Measurements from ENCODE around the gene AFF3.

Gene AFF3

GRCh38 chr2:99635710-99636109 lies 506.7 kb downstream of the AFF3 start:
- POLR2A ChIA-PET, result no interaction called here
- CTCF ChIA-PET, result no interaction called here
- TF ChIP-seq CTCF (IDR thresholded peaks at IDR 0.05; ENCODE audit: control extremely low read depth, extremely low read depth, low read depth, missing control alignments), result no peak
- no peak for DNase-seq (ENCODE audit: extremely low spot score)

DNA sequence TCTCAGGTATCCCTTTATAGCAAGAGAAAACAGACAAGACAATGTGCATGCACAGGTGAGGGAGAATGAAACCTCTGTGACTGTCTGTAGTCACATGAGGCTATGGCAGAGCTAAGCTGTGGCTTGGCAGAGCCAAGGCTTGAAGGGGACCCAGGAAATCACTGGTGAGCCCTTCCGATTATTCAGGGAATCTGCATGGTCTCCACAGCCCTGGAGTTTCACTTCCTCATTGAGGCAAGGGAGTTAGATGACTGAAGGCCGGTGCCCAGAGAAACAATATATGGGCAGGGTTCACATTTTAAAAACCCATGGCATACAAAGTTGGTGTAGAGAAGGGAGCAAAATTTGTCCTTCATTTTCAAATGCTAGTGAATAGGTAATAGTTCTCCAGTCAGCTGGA lies 508.2 kb downstream of the AFF3 start:
- no peak for TF ChIP-seq CTCF (IDR thresholded peaks at IDR 0.05; ENCODE audit: control extremely low read depth, extremely low read depth, low read depth, missing control alignments)
- ChIA-PET POLR2A (no interaction called here), CTCF (interaction anchor here (1.2 kb wide), 1 partner anchor 75 kb away, joined by 3 read pairs; no protein-coding TSS in a partner anchor)
- no peak for DNase-seq (ENCODE audit: extremely low spot score)

- CTCF ChIA-PET, result interaction anchor here (1.6 kb wide), 1 partner anchor 16 kb away, joined by 3 read pairs; no protein-coding TSS in a partner anchor
- no peak for TF ChIP-seq CTCF (IDR thresholded peaks at IDR 0.05; ENCODE audit: control extremely low read depth, extremely low read depth, low read depth, missing control alignments)
- POLR2A ChIA-PET, result no interaction called here
- no peak for DNase-seq (ENCODE audit: extremely low spot score)
These were observed 510.7 kb downstream of the AFF3 start for GRCh38 chr2:99631700-99632099.

DNA sequence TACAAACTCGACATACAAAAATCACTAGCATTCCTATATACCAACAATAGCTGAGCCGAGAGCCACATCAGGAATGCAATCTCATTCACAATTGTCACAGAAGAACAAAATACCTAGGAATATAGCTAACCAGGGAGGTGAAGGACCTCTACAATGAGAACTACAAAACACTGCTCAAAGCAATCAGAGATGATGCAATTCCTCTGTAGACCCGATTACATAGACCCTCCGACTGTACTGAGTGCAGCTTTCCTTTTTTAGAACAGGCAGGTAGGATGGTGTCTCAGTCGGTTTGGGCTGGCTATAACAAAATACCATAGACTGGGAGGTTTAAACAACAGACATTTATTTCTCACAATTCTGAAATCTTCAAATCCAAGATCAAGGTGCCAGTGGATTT lies 513.1 kb downstream of the AFF3 start:
- TF ChIP-seq CTCF (IDR thresholded peaks at IDR 0.05; ENCODE audit: control extremely low read depth, extremely low read depth, low read depth, missing control alignments), result no peak
- POLR2A ChIA-PET, result no interaction called here
- DNase-seq (ENCODE audit: extremely low spot score), result no peak
- CTCF ChIA-PET, result interaction anchor here (1.3 kb wide), 1 partner anchor 70 kb away, joined by 4 read pairs; no protein-coding TSS in a partner anchor

GRCh38 chr2:99626158-99626557 lies 516.2 kb downstream of the AFF3 start:
- no peak for TF ChIP-seq CTCF (IDR thresholded peaks at IDR 0.05; ENCODE audit: control extremely low read depth, extremely low read depth, low read depth, missing control alignments)
- DNase-seq (ENCODE audit: extremely low spot score), result no peak
- ChIA-PET CTCF (interaction anchor here (1.1 kb wide), 1 partner anchor 67 kb away, joined by 4 read pairs; no protein-coding TSS in a partner anchor), POLR2A (no interaction called here)

GRCh38 chr2:99624677-99625076 lies 517.7 kb downstream of the AFF3 start:
- CTCF ChIA-PET, result interaction anchor here (1.1 kb wide), 1 partner anchor 16 kb away, joined by 3 read pairs; no protein-coding TSS in a partner anchor
- DNase-seq (ENCODE audit: extremely low spot score), result no peak
- POLR2A ChIA-PET, result no interaction called here
- TF ChIP-seq CTCF (IDR thresholded peaks at IDR 0.05; ENCODE audit: control extremely low read depth, extremely low read depth, low read depth, missing control alignments), result no peak

GRCh38 chr2:99623613-99624012 lies 518.8 kb downstream of the AFF3 start:
- ChIA-PET POLR2A (no interaction called here), CTCF (interaction anchor here (1.1 kb wide), 1 partner anchor 17 kb away, joined by 3 read pairs; no protein-coding TSS in a partner anchor)
- TF ChIP-seq CTCF (IDR thresholded peaks at IDR 0.05; ENCODE audit: control extremely low read depth, extremely low read depth, low read depth, missing control alignments), result no peak

More at GRCh38 chr2:99623613-99624012, 518.8 kb downstream of the AFF3 start:
- DNase-seq (ENCODE audit: extremely low spot score), result no peak
